ENCODE results near the gene MSRB2.

MSRB2 gene

DNA sequence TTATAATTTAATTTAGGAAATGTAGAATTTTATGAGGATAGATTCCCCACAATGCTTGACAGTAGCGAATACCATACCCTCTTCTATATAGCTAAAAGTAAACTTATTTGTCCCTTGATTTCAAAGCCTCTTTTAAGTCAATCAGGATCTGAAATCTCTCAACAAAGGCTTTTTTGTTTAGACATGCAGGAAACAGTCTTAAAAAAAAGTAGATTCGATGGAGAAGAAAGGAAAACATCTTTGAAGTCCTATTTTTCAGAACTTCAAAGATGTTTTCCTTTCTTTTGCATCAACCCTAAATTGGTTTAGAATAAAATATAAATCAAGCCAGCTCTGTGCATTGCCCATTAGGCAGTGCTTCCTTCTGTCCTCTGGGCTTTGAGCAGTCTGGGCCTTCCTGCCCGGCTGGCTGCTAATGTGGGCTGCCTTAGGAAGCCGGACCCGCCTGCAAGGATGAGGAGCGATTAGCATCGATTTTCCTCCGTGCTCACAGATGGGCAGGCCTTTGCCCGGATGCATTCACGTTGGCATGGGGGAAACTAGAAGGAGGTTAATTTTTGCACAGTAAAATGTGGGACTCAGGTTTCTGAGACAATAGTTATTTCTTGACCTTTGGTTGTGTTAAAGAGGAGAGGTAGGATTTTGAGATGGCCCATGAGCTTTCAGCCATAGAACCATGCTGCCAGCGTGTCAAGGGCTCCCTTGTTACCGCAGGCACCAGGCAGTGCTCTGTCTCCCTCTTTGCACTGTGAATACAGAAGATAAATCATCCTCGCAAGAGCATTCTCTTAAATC is 15.5 kb downstream of the MSRB2 start:
- TF ChIP-seq, protein P1, sequence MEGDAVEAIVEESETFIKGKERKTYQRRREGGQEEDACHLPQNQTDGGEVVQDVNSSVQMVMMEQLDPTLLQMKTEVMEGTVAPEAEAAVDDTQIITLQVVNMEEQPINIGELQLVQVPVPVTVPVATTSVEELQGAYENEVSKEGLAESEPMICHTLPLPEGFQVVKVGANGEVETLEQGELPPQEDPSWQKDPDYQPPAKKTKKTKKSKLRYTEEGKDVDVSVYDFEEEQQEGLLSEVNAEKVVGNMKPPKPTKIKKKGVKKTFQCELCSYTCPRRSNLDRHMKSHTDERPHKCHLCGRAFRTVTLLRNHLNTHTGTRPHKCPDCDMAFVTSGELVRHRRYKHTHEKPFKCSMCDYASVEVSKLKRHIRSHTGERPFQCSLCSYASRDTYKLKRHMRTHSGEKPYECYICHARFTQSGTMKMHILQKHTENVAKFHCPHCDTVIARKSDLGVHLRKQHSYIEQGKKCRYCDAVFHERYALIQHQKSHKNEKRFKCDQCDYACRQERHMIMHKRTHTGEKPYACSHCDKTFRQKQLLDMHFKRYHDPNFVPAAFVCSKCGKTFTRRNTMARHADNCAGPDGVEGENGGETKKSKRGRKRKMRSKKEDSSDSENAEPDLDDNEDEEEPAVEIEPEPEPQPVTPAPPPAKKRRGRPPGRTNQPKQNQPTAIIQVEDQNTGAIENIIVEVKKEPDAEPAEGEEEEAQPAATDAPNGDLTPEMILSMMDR (IDR thresholded peaks at IDR 0.05): no peak

DNA sequence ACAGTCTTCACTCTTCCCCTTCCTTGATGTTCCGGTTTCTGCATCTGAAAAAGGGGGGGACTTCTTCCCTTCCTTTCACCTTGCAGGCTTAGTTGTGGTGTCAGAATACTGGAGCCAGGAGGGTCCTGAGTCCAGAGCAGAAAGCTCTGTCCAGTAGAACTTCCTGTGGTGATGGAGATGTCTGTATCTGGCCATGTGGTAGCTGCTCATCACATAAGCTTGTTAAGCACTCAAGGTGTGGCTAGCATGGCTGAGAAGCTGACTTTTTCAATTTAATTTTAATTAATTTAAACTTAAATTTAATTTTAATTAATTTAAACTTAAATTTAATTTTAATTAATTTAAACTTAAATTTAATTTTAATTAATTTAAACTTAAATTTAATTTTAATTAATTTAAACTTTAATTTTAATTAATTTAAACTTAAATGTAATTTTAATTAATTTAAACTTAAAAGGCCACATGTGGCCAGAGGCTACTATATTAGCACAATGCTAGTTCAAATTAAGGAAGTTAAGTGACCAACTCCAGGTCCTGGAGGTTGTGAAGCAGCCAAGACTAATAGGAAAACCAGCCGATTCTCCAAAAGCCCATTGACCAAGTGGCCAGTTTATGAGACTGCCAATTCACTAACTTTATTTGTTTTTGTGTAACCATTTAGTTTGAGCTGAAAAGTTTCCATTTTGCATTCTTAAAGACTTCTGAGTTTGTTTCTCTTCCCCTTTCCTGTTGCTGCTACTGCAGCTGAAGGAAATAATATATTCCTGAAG is 16.3 kb downstream of the MSRB2 start:
- TF ChIP-seq, protein P1 (IDR thresholded peaks at IDR 0.05): no peak

DNA sequence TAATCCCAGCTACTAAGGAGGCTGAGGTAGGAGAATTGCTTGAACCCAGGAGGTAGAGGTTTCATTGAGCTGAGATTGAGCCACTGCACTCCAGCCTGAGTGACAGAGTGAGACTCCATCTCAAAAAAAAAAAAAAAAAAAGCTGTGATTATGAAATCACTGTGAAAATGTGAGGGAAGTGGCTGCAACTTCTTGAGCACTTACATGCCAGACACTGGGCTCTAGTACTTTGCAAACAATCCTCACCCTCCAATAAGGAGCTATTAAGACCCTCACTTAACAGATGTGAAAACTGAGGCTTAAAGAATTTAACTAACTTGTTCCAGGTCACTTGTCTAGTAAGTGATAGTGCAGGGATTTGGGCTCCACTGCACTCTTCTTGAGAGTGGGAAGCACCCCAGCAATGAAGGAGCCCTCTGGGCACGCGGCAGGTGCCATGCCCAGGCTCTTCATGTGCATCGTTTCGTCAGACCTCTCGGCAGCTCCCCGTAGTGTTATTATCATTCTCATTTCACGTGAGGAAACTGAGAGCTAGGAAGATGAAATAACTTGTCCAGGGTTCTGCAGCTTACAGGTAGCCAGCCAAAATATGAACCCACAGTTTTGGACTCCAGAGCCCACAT is 19.0 kb downstream of the MSRB2 start:
- TF ChIP-seq, protein P1 (IDR thresholded peaks at IDR 0.05): no peak

DNA sequence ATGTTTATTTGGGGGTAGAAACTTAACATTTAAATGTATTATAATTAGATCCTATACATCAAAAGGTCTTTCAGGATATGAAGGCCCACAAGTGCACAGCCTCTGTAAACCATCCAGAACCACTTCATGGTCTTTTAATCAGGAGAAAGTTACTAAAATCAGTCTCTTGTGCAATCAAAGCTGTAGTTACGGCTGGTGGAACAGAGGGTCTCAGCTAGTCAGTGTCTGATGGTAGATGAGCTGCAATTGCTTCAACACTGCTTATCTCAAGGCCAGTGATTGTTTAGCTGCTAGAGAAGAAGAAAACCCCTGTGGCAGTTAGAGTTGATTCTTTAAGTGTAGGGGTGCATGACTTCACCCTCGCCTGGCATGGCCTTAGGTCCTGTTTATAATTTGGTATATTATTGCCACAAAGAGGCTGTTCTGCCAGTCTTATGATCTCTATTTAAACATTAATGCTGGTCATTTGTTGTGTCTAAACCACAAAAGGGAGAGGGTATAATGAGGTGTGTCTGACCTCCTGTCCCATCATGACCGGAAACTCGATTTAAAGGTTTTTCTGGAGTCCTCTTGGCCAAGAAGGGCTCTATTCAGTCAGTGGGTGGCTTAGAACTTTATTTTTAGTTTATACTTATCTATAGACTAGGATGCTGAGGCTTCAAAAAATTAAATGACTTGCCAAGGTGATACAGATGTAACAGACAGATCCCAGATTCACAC is 21.3 kb downstream of the MSRB2 start:
- TF ChIP-seq, protein P1 (IDR thresholded peaks at IDR 0.05): no peak

DNA sequence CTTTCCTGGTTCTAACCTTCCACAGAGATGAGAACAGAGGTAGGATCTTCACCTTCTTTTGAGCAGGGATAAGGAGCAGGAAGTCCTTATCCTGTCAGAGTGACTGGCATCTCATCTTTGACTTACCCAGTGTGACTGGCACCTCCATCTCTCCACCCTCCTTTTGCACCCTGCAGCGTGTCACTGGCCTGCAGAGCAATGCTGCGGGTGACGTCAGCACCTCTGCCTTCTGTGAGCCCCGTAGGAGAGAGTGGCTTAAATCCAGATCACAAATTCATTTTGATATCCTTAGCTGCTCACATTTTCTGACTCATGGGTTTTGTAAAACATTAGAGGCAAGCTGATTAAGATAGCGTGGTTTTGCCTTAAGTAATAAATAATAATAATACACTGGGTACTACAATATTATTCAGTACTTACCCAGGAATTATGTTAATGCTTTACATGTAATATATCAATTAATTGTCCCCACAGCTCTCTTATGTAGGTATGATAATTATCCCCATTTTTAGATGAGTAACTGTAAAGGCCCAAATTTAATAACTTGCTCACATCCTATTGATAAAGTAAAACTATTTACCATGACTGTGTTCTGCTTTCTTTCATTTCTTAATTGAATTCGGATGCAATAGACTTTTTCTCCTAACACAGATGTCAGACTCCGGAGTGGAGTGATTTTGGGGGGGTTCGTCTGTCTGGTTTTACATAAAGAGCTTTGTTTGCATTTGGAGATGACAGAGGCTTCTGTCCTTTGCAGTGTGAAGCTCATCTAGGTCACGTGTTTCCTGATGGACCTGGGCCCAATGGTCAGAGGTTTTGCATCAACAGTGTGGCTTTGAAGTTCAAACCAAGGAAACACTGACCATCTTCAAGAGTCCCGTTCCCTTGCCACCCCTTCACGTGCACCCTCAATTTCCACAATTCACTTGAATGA is 24.9 kb downstream of the MSRB2 start:
- TF ChIP-seq, protein P1 (IDR thresholded peaks at IDR 0.05): no peak

DNA sequence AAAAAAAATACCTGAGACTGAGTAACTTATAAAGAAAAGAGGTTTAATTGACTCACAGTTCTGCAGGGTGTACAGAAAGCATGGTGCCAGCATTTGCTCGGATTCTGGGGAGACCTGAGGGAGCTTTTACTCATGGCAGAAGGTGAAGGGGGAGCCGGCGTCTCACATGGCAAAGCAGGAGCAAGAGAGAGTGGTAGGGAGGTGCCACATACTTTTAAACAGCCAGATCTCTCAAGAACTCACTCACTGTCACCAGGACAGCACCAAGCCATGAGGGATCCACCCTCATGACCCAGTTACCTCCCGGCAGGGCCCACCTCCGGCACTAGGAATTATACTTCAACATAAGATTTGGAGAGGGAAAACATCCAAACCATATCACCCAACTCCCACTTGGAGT is 25.8 kb downstream of the MSRB2 start:
- TF ChIP-seq, protein P1 (IDR thresholded peaks at IDR 0.05): no peak
